GM12875 (cell line): ENCODE results near the gene TTLL11.

Experiments
- H3K4me3 ChIP-seq: one replicate; pipeline ENCODE4 v1.5.1; 2011; ENCODE audit warnings: low read depth, low read length, control low read depth
- TF ChIP-seq, protein P1 (sequence below): IDR thresholded peaks from 2 replicates; pipeline ENCODE4 v1.5.1; 2011; ENCODE audit warnings: low read depth, mild to moderate bottlenecking, control low read depth, inconsistent platforms, low read length, moderate library complexity, borderline replicate concordance; ENCODE audit not compliant: insufficient read depth

TTLL11 gene

DNA sequence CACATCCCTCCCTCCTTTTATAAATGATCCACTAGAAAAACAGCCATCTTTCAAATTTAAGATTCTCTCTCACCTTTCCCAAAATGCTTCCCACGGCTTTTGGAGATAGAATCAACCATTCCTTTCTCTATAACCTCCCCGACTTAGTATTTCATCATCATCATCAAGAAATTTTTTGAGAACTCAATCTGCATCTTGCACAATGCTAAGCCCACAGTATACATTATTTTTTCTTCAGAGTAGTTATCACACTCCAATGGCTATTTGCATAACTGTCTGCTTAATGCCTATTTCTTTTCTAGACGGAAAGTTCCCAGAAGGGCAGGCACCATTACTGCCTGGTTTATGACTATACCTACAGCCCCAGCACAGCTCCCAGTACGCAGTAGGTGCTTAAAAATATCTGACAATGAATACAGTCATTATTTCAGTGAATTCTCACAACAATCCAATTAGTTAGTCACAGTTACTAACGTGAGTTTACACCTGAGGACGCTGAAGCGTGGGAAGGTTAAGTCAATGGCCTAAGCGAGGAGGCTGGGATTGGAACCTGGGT, 212.7 kb downstream of the TTLL11 start:
- H3K4me3 ChIP-seq, result no peak overlapping the region
- TF ChIP-seq, protein P1, sequence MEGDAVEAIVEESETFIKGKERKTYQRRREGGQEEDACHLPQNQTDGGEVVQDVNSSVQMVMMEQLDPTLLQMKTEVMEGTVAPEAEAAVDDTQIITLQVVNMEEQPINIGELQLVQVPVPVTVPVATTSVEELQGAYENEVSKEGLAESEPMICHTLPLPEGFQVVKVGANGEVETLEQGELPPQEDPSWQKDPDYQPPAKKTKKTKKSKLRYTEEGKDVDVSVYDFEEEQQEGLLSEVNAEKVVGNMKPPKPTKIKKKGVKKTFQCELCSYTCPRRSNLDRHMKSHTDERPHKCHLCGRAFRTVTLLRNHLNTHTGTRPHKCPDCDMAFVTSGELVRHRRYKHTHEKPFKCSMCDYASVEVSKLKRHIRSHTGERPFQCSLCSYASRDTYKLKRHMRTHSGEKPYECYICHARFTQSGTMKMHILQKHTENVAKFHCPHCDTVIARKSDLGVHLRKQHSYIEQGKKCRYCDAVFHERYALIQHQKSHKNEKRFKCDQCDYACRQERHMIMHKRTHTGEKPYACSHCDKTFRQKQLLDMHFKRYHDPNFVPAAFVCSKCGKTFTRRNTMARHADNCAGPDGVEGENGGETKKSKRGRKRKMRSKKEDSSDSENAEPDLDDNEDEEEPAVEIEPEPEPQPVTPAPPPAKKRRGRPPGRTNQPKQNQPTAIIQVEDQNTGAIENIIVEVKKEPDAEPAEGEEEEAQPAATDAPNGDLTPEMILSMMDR, result no peak

DNA sequence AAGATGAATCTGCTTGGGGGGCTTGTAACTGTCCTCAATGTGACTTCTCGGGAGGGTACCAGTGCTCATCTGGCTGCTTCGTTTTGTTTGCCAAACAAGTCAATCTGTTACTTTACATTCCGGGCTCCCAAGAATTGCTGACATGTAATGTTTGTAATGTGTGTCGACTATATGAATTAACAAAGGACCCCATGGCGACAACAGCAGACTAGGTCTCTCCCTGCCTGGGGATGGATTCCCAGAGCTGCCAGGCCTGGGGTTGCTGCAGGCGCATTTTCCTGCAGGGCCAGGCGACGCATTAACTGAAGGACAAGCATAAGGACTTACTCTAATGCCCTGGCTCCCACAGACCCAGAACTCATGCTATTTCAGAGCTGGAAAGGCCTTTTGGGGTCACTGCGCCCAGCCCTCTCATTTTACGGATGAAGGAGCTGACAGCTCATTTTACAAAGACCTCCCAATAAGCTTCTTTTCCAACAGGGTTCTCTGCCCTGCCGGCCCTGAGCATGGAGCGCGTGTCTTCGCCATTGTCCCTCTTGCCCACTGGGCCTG, 214.8 kb downstream of the TTLL11 start:
- no peak overlapping the region for H3K4me3 ChIP-seq
- TF ChIP-seq, protein P1, result no peak

DNA sequence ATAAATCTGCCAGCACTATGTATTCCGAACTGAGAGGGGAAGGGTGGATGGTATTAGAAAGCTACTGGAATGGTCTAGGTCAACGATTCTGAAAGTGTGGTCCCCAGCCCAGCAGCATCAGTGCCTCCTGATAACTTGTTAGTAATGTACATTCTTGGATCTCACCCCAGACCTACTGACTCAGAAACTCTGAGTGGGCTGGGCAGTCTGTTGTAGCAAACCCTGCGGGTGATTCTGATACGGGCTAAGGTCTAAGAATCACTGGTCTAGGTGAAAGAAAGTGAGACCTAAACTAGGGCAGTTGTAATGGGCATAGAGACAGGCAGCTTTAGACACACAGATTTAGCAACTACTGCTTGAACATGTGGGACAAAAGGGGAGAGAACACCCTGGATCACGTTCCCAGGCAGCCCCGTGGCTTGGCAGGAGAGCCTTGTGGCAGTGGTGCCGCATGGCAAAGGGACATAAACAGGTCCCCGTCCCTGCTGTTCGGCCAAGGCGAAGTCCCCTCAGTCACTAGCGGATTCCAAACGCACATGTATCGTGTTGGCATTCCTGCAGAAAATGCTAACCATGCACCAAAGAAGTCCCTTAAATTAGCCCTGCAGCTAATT, 216.3 kb downstream of the TTLL11 start:
- TF ChIP-seq, protein P1, result no peak
- no peak overlapping the region for H3K4me3 ChIP-seq

DNA sequence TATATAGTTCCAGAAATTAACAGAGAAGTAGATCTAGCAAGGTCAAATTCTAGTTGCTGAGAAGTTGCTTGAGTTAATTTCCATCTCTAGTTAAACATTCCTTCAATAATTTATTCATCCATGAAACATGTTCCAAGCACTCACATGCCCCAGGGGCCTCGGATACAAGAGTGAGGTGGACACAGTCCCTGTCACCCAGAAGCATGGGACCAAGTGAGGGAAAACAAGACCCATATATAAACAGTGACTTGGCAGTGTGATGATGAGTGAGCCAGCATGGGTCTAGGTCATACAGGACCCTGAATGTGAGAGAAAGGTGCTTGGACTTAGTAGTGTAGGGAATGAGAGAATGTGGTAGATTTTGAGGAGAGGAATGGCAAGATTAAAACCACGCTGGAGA, 216.9 kb downstream of the TTLL11 start:
- no peak overlapping the region for H3K4me3 ChIP-seq
- TF ChIP-seq, protein P1, result no peak

DNA sequence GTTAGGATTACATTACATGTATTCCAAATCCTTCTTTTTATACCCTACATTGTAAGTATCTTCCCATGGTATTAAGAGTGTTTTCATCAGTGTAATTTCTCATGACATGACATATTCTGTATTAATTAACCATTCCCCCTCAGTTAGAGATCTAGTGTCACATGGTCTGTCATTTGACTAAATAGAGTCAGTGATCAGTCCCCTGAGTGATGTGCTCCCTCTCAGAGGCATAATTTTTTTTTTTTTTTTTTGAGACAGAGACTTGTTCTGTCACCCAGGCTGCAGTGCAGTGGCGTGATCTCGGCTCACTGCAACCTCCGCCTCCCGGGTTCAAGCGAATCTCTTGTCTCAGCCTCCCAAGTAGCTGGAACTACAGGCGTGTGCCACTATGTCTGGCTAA, 218.6 kb downstream of the TTLL11 start:
- H3K4me3 ChIP-seq, result no peak overlapping the region
- TF ChIP-seq, protein P1, result no peak

DNA sequence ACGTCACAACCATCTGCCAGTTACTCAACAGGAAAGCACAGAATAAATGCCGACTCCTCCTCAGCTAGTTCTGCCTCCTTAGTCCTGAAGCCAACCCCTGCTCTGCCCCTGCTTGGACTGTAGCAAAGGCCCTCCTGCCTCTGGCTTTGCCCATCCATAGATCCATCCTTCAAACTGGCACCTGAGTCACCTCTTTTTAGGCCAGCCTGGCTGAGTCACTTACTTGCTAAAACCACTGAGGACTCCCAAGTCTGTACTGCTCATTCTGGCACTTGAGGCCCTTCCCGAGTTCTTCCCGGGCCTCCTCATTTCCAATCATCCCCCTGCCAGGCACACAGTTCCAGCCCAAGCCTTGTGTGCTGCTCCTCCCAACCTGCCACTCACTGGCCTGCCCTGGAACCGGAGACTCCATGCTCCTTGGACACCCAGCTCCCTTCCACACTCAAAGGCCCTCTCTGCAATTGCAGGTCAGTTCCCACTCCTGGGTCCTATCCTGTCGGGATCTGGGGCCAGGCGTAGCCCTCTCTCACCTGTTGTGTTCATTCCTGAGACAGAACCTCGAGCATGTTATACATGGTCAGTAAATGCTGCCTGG, 221.6 kb downstream of the TTLL11 start:
- TF ChIP-seq, protein P1, result no peak
- H3K4me3 ChIP-seq, result no peak overlapping the region

DNA sequence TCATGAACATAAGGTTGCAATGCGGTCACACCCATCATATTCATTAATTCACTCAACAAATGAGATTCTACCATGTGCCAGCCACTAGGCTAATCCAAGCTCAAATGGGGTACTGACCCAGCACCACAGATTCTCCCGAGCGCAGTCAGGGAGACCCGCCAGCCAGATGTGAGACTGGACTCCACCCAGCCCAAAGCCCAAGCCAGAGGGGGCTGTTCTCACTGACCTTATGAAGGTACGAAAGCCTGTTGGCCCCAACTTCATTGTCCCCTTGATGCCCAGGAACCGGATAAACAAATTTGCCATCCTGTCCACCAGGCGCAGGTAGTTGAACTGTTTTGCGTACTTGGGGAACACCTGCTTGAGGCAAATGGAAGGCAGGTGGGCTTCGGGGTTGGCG, 222.8 kb downstream of the TTLL11 start:
- TF ChIP-seq, protein P1, result no peak
- no peak overlapping the region for H3K4me3 ChIP-seq
